ENCODE data around the gene EXOC2.

EXOC2 gene

DNA sequence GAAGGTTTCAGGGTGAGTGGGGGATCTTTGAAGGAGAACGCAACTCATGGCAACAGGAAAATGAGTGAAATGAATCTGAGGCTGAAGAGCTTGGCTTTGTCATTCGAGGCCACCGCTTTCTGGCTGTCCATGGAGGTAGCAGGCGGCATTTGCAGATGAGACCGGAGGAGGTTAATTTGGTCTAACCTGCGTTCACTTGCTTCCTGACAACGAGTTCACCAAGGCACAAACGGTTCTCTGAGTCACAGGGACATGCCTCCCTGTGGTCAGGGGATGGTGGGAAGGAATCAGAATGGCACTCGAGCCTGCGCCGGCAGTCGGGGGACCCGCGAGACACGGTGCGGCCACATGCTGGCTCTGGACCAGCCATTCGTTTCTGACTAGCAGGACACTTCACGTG lies 226.4 kb downstream of the EXOC2 start:
- no peak overlapping the region for H2AFZ ChIP-seq (ENCODE audit: low read length)

DNA sequence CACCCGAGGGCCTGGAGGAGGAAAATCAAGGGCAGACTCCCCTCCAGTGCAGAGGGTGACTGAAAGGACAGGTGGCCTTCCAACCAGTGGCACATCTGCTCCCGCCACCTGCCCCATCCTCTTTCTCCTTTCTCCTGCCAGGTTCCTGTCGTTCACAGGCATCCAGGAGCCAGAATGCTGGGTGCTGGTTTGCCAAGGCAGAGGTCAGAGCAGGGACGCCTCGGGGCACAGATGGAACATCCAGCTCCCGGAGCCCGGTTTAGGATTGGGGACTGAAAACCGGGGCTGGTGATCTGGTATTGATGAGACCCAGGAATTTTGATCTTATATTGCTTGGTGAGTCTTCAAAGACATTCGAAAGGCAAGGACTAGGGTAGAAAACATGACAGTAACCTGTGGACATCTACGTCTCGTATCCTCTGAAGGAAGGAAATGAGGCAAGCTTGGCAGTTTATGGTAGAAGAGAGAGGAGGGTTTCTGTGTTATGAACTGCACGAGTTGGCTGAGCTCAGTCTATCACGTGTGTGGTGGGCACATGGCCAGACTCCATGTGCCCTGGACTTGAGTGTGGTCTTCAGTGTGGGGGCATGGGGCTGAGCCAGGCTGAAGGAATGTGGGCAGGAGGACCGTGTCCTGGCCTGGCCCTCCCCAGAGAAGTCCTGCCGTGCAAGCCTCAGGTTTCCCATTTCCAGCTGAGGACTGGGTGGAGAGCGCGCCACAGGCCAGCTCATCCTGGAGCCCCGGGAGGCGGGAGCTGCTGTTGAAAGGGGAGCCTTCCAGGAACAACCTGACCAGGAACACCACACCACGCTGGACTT lies 227.2 kb downstream of the EXOC2 start:
- Histone ChIP-seq H3K27me3 (ENCODE audit: insufficient read depth, low read length) (peaks cover 7% of the 10 kb centered on the region; the same call in 1 of the 2 replicates), H3K9me3 (ENCODE audit: low read length) (no peaks in the 10 kb centered on the region), H3K27ac (ENCODE audit: low read depth, low read length, poor library complexity, severe bottlenecking) (no peak overlapping the region), H3K9ac (ENCODE audit: low read length) (no peak overlapping the region), H3K4me1 (ENCODE audit: insufficient read depth, low read length, severe bottlenecking) (peaks cover 8% of the 10 kb centered on the region), H3K9me2 (ENCODE audit: low read depth, low read length) (no peaks in the 10 kb centered on the region), H3F3A (ENCODE audit: insufficient read depth, low read length) (no peaks in the 10 kb centered on the region), H4K20me1 (ENCODE audit: insufficient read depth, low read length) (no peaks in the 10 kb centered on the region), H2AFZ (ENCODE audit: low read length) (no peak overlapping the region), H3K4me2 (ENCODE audit: low read length) (no peak overlapping the region), H3K36me3 (ENCODE audit: insufficient read depth, low read length) (no peaks in the 10 kb centered on the region), H3K79me2 (ENCODE audit: insufficient read depth, low read length) (no peaks in the 10 kb centered on the region), H3K4me3 (ENCODE audit: low read depth, low read length, poor library complexity, severe bottlenecking) (no peak overlapping the region)
- TF ChIP-seq, protein P1, sequence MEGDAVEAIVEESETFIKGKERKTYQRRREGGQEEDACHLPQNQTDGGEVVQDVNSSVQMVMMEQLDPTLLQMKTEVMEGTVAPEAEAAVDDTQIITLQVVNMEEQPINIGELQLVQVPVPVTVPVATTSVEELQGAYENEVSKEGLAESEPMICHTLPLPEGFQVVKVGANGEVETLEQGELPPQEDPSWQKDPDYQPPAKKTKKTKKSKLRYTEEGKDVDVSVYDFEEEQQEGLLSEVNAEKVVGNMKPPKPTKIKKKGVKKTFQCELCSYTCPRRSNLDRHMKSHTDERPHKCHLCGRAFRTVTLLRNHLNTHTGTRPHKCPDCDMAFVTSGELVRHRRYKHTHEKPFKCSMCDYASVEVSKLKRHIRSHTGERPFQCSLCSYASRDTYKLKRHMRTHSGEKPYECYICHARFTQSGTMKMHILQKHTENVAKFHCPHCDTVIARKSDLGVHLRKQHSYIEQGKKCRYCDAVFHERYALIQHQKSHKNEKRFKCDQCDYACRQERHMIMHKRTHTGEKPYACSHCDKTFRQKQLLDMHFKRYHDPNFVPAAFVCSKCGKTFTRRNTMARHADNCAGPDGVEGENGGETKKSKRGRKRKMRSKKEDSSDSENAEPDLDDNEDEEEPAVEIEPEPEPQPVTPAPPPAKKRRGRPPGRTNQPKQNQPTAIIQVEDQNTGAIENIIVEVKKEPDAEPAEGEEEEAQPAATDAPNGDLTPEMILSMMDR (IDR thresholded peaks at IDR 0.05; ENCODE audit: low read length), result no peak
- no peak for TF ChIP-seq EZH2 (IDR thresholded peaks at IDR 0.05; ENCODE audit: borderline replicate concordance, low read length)

More for the DNA sequence above, 226.4 kb downstream of the EXOC2 start:
- Histone ChIP-seq H3F3A (ENCODE audit: insufficient read depth, low read length) (no peaks in the 10 kb centered on the region), H3K27ac (ENCODE audit: low read depth, low read length, poor library complexity, severe bottlenecking) (no peak overlapping the region), H3K4me3 (ENCODE audit: low read depth, low read length, poor library complexity, severe bottlenecking) (no peak overlapping the region), H3K36me3 (ENCODE audit: insufficient read depth, low read length) (no peaks in the 10 kb centered on the region), H3K9ac (ENCODE audit: low read length) (no peak overlapping the region), H3K4me1 (ENCODE audit: insufficient read depth, low read length, severe bottlenecking) (peaks cover 16% of the 10 kb centered on the region), H3K4me2 (ENCODE audit: low read length) (no peak overlapping the region), H3K79me2 (ENCODE audit: insufficient read depth, low read length) (no peaks in the 10 kb centered on the region), H3K9me2 (ENCODE audit: low read depth, low read length) (no peaks in the 10 kb centered on the region), H3K9me3 (ENCODE audit: low read length) (no peaks in the 10 kb centered on the region), H3K27me3 (ENCODE audit: insufficient read depth, low read length) (peaks cover 7% of the 10 kb centered on the region; the same call in 1 of the 2 replicates), H4K20me1 (ENCODE audit: insufficient read depth, low read length) (no peaks in the 10 kb centered on the region)
- TF ChIP-seq, protein P1 (IDR thresholded peaks at IDR 0.05; ENCODE audit: low read length), result no peak
- TF ChIP-seq EZH2 (IDR thresholded peaks at IDR 0.05; ENCODE audit: borderline replicate concordance, low read length), result no peak

- H3K4me3 ChIP-seq (ENCODE audit: low read depth, low read length, poor library complexity, severe bottlenecking), result no peak overlapping the region
- TF ChIP-seq EZH2 (IDR thresholded peaks at IDR 0.05; ENCODE audit: borderline replicate concordance, low read length), result no peak
- TF ChIP-seq, protein P1 (IDR thresholded peaks at IDR 0.05; ENCODE audit: low read length), result no peak
- H3K36me3 ChIP-seq (ENCODE audit: insufficient read depth, low read length), result no peaks in the 10 kb centered on the region
- no peaks in the 10 kb centered on the region for H4K20me1 ChIP-seq (ENCODE audit: insufficient read depth, low read length)
- H3F3A ChIP-seq (ENCODE audit: insufficient read depth, low read length), result no peaks in the 10 kb centered on the region
- no peaks in the 10 kb centered on the region for H3K9me2 ChIP-seq (ENCODE audit: low read depth, low read length)
- no peaks in the 10 kb centered on the region for H3K9me3 ChIP-seq (ENCODE audit: low read length)
- no peaks in the 10 kb centered on the region for H3K4me1 ChIP-seq (ENCODE audit: insufficient read depth, low read length, severe bottlenecking)
- no peaks in the 10 kb centered on the region for H3K79me2 ChIP-seq (ENCODE audit: insufficient read depth, low read length)
- H3K9ac ChIP-seq (ENCODE audit: low read length), result no peak overlapping the region
- no peaks in the 10 kb centered on the region for H3K27me3 ChIP-seq (ENCODE audit: insufficient read depth, low read length)
- no peak overlapping the region for H2AFZ ChIP-seq (ENCODE audit: low read length)
- no peak overlapping the region for H3K4me2 ChIP-seq (ENCODE audit: low read length)
- no peak overlapping the region for H3K27ac ChIP-seq (ENCODE audit: low read depth, low read length, poor library complexity, severe bottlenecking)
These were observed 236.1 kb downstream of the EXOC2 start for GRCh38 chr6:456887-457286.

Data from OCI-LY1 (cell line).